Pancreas (tissue), 10 donors: Measurements from ENCODE around the gene MRPS15. TPM values are rescaled to one million over a fixed set of nuclear protein-coding genes. Genes with fewer than 3 reads are reported as not detected.
A peak's percentile ranks its signal among the peaks of the same experiment; 100 is the strongest.

Source experiments
- ATAC-seq, 4 donors: fragments of 200-7000 bp; cut with Tn5 transposase; one replicate each; pipeline versions ENCODE4 v1.8.0 to v1.9.1; 2020; ENCODE audit warnings: mild to moderate bottlenecking in 4 of 4, moderate library complexity in 4 of 4
- DNase-seq, 6 donors: peaks; one replicate each; pipeline ENCODE4 v3.0.0-alpha.2; 2020
- FAIRE-seq: peaks from 2 replicates; lab custom pipeline; 2012; peaks lifted over from hg19 to GRCh38; lab: Jason Lieb, UNC
- H3K27ac ChIP-seq, 4 donors: fragments of 200-600 bp; sonication (generic); 1 replicate in 3 of 4; 2 replicates in 1 of 4; pipeline versions ENCODE4 v1.5.0 to v1.8.0; 2020
- H3K27me3 ChIP-seq, 4 donors: fragments of 200-600 bp; one replicate each; pipeline ENCODE4 v1.8.0; 2021
- H3K36me3 ChIP-seq, 3 donors: fragments of 200-600 bp; sonication (generic) in 1 of 3; one replicate each; pipeline versions ENCODE4 v1.5.0 to v1.8.0; 2020 to 2021
- H3K4me1 ChIP-seq, 3 donors: fragments of 200-600 bp; one replicate each; pipeline ENCODE4 v1.8.0; 2021
- H3K4me3 ChIP-seq, 4 donors: fragments of 200-600 bp; sonication (generic) in 2 of 4; one replicate each; pipeline versions ENCODE4 v1.5.0 to v1.8.0; 2020 to 2021
- H3K9me3 ChIP-seq, 4 donors: fragments of 200-600 bp; one replicate each; pipeline ENCODE4 v1.8.0; 2021
- CTCF ChIP-seq, 4 donors: fragments of 200-600 bp; sonication (generic) in 3 of 4; IDR thresholded peaks; one replicate each; pipeline versions ENCODE4 v1.5.0 to v1.8.0; 2021; ENCODE audit warnings: antibody characterized with exemption in 4 of 4
- WGBS, 2 donors: extraction: QIAGEN DNeasy Blood & Tissue Kit; methylation state at CpG; one replicate each; pipeline ENCODE4 v1.1.7; 2013; 5-methylcytosine and 5-hydroxymethylcytosine counted together
- intact Hi-C, 3 donors: fragments of 100-400 bp; cut with DNase I; formaldehyde crosslinking; loops; one replicate each; pipeline versions ENCODE4 v1.11.1 to v1.14.2; 2022
- polyA plus RNA-seq, 2 donors: library from polyadenylated mRNA; stranded (reverse); fragments of 200-250 nt; gene quantifications; one replicate each; pipeline ENCODE4 v1.2.3, GENCODE V29; 2013
- total RNA-seq, 6 donors: library from RNA; stranded (reverse); fragmentation: NEBNext Ultra II Directional in 4 of 6; extraction: Animal tissue kit (Norgen Biotek cat#: 25700) in 4 of 6; gene quantifications; one replicate each; pipeline versions ENCODE4 v1.2.1 to v1.2.4, GENCODE V29; 2021 to 2023
- donor health status: healthy with polysubstance abuse.
- donor health status: DM: no; HTN: no; CAD: no; lungs with moderate emphysema.
- donor health status: DM: no; HTN: no; CAD: no.
- donor health status: control.
- donor health status: control.
- donor health status: Bipolar disorder and iron deficiency.
- donor health status: DM: yes; HTN: yes; CAD: no.
- donor health status: DM: no; HTN: no; CAD: no.
- donor health status: DM: no; HTN: no; CAD: no.
- donor health status: DM: yes; HTN: yes; CAD: no.

MRPS15 gene
- total and polyA plus RNA-seq, 8 donors = 20.4 to 79.3 (median 27.0) TPM

DNA sequence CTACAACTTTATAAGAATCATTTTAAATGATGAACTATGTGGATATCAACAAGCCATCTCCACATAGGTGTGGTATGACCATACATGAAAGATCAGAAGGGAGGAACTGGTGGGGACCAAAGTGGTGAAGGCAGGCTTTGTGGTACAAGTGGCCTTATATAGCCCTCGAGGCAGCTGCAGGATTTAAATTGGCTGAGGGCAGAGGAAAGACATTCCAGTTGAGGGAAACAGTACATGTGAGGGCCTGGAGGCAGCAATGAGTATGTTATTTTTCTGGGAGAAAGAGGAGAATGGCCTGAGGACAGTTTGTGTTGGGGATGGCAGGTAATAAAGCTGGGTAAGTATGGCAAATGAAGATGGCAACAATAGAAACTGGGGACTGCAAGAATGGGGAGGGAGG is 31.1 kb downstream of the MRPS15 start:
- no peak overlapping the region for H3K4me3 ChIP-seq
- 29 to 38% methylated on average over 1 of the region's 1 CpG for WGBS, 2 donors
- H3K9me3 ChIP-seq = no peaks in the 10 kb centered on the region
- H3K4me1 ChIP-seq = peaks cover 7 to 11% (median 8%) of the 10 kb centered on the region in 3 donors
- H3K27me3 ChIP-seq = no peaks in the 10 kb centered on the region
- H3K27ac ChIP-seq = peak overlapping the region in 1 of 4 donors; percentile 57
- no peak for TF ChIP-seq CTCF (IDR thresholded peaks at IDR 0.05)
- DNase-seq (no peak), ATAC-seq (peak in 3 of 4 donors; percentile 10 to 27 (median 21)), FAIRE-seq (no peak)
- intact Hi-C loops = no loop called here
- no peaks in the 10 kb centered on the region for H3K36me3 ChIP-seq

DNA sequence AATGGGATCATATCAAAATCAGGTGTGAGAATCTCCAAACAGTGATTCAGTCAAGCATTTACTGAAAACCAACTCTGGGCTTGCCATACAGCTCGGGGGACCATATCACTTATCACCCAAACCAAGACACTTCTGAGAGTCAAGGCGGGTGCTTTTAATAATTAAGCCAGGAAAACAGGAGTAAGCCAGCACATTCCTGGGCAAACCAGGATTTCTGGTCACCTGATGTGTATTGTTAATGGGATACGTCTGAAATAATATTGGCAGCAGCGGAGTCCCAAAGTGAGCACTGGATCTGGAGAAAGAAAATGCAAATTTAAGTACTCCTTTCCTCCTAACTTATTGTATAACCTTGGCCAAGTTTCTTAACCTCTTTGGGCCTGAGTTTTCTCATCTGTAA is 31.6 kb downstream of the MRPS15 start:
- peak in 3 of 6 donors; percentile 6 to 49 (median 27) for DNase-seq

GRCh38 chr1:36425791-36426190 is 38.4 kb downstream of the MRPS15 start:
- intact Hi-C loops = loop anchor here in 1 of 3 donors (10.0 kb wide), 1 partner anchor 331 kb away; no protein-coding TSS in a partner anchor
- Histone ChIP-seq H3K9me3 (no peaks in the 10 kb centered on the region), H3K36me3 (peaks cover 0 to 14% (median 0%) of the 10 kb centered on the region in 3 donors), H3K4me3 (no peak overlapping the region), H3K4me1 (no peaks in the 10 kb centered on the region), H3K27ac (no peak overlapping the region), H3K27me3 (no peaks in the 10 kb centered on the region)
- WGBS, 2 donors = 78 to 82% methylated on average over 4 of the region's 4 CpGs
- no peak for FAIRE-seq
- TF ChIP-seq CTCF (IDR thresholded peaks at IDR 0.05) = no peak
- no peak for DNase-seq
- no peak for ATAC-seq

More for the DNA sequence above, 31.6 kb downstream of the MRPS15 start:
- no peak for TF ChIP-seq CTCF (IDR thresholded peaks at IDR 0.05)
- intact Hi-C loops = no loop called here
- Histone ChIP-seq H3K9me3 (no peaks in the 10 kb centered on the region), H3K27me3 (no peaks in the 10 kb centered on the region), H3K4me3 (no peak overlapping the region), H3K4me1 (peaks cover 7 to 11% (median 8%) of the 10 kb centered on the region in 3 donors), H3K27ac (peak overlapping the region in 1 of 4 donors; percentile 57), H3K36me3 (no peaks in the 10 kb centered on the region)
- ATAC-seq (peak; percentile 81 to 93 (median 86)), FAIRE-seq (no peak)
- WGBS, 2 donors = 9 to 13% methylated on average over 4 of the region's 4 CpGs

GRCh38 chr1:36421649-36422048 is 42.5 kb downstream of the MRPS15 start:
- Histone ChIP-seq H3K27me3 (no peaks in the 10 kb centered on the region), H3K4me3 (no peak overlapping the region), H3K27ac (no peak overlapping the region), H3K36me3 (peaks cover 0 to 14% (median 0%) of the 10 kb centered on the region in 3 donors), H3K4me1 (peaks cover 0 to 5% (median 0%) of the 10 kb centered on the region in 3 donors), H3K9me3 (no peaks in the 10 kb centered on the region)
- FAIRE-seq (no peak), ATAC-seq (no peak), DNase-seq (no peak)
- TF ChIP-seq CTCF (IDR thresholded peaks at IDR 0.05) = no peak
- 77% methylated on average over 7 of the region's 7 CpGs for WGBS, 2 donors
- intact Hi-C loops = loop anchor here in 1 of 3 donors (10.0 kb wide), 1 partner anchor 327 kb away; no protein-coding TSS in a partner anchor

- DNase-seq (peak; percentile 67 to 98 (median 87)), ATAC-seq (peak; percentile 93 to 100 (median 98)), FAIRE-seq (peak; percentile 5)
- TF ChIP-seq CTCF (IDR thresholded peaks at IDR 0.05) = peak; percentile 81 to 89 (median 83)
- H3K4me1 ChIP-seq = peaks cover 0 to 5% (median 0%) of the 10 kb centered on the region in 3 donors
- H3K27ac ChIP-seq = no peak overlapping the region
- intact Hi-C loops = loop anchor here in 1 of 3 donors (10.0 kb wide), 1 partner anchor 326 kb away; no protein-coding TSS in a partner anchor
- no peaks in the 10 kb centered on the region for H3K9me3 ChIP-seq
- peaks cover 0 to 14% (median 0%) of the 10 kb centered on the region in 3 donors for H3K36me3 ChIP-seq
- H3K4me3 ChIP-seq = no peak overlapping the region
- 12 to 17% methylated on average over 13 of the region's 13 CpGs for WGBS, 2 donors
- no peaks in the 10 kb centered on the region for H3K27me3 ChIP-seq
These were observed 43.3 kb downstream of the MRPS15 start for GRCh38 chr1:36420836-36421317.
